Posterior vena cava (tissue), 2 donors: Measurements from ENCODE around the gene CARD11. TPM values are rescaled to one million over a fixed set of nuclear protein-coding genes. Genes with fewer than 3 reads are reported as not detected.
A peak's percentile ranks its signal among the peaks of the same experiment; 100 is the strongest.

Experiments used
- DNase-seq: peaks from one replicate; pipeline ENCODE4 v3.0.0-alpha.2; 2020; ENCODE audit warnings: low spot score
- intact Hi-C, 2 donors: fragments of 100-400 bp; cut with DNase I; formaldehyde crosslinking; loops; one replicate each; pipeline versions ENCODE4 v1.14.1 to v1.14.2; 2022 to 2023
- total RNA-seq, 2 donors: library from RNA; stranded (reverse); fragmentation: NEBNext Ultra II Directional; extraction: Animal tissue kit (Norgen Biotek cat#: 25700); gene quantifications; one replicate each; pipeline ENCODE4 v1.2.1, GENCODE V29; 2021
- donor health status: DM: yes; HTN: yes; CAD: no.
- donor health status: DM: yes; HTN: yes; CAD: no.

Gene CARD11
- total RNA-seq, 2 donors from 2014 or later, result 0.86 to 1.9 TPM

DNA sequence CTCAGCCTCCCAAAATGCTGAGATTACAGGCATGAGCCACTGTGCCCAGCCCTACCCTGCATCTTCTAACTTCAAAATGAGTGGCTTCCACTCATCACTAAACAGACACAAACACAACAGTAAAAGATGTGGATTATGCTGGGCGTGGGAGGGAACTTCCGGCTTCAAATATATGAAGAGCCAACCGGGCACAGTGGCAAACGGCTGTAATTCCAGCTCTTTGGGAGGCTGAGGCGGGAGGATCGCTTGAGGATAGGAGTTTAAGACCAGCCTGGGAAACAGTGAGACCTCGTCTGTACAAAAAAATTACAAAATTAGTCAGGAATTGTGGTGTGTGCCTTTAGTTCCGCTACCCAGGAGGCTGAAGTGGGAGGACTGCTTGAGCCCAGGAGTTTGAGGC lies 107.4 kb downstream of the CARD11 start:
- intact Hi-C loops, result no loop called here
- DNase-seq, result peak; percentile 44

DNA sequence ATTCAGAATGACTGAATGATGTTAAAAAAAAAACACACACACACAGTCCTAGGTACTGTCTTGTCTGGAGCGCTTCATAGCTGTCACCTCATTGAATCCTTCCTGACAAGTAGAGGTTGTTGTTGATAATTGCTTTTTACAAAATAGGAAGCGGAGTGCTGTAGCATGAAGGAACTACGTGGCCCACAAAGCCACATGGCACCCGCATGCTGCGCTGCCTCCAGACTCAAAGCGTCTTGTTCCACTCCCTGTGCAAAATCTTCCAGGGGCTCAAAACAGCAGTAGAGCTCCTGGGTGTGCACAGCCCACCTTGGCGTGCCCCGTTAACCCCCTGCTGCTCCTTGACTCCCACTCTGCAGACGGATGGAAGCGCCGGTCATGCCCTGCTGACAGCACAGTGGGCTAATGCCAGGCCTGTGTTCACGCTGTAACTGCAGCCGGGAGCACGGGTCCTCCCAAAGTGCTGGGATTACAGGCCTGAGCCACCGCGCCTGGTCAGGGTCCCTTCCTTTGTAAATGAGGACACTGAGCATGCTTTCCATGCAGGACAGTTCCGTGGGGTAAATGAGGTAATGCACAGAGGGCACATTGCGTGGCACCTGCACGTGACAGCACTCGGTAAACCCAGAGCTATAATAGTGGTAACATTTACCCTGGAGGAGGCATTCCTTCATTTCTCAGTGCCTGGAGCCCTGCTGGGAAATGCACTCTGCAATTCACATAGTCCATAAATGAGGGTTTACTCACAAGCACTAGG lies 108.5 kb downstream of the CARD11 start:
- peak; percentile 29 for DNase-seq

DNA sequence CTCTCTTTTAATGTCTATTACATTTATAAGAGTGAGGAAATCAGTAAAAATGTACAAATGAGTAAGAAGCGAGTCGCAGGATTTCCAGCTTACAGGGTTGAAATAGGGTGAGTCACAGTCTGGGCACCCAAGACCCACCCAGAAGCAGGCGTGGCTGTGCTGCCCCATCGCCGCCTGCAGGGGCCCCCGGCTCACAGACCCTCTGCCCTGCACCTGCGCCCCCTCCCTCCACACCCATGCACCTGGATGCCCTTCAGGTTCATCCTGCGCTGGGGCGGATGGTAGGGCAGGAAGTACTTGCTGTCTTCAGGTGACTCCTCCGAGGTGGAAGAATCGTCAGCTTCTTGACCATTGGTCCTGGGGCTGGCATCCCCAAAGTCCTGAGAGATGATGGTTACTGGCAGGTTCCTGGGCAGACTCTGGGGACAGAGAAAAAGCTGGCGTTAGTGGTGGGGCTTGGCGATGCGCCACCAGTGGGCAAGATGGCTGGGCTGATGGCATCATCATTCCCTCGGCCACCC lies 109.4 kb downstream of the CARD11 start:
- peak; percentile 73 for DNase-seq

More for the DNA sequence above, 108.5 kb downstream of the CARD11 start:
- intact Hi-C loops, result no loop called here

DNA sequence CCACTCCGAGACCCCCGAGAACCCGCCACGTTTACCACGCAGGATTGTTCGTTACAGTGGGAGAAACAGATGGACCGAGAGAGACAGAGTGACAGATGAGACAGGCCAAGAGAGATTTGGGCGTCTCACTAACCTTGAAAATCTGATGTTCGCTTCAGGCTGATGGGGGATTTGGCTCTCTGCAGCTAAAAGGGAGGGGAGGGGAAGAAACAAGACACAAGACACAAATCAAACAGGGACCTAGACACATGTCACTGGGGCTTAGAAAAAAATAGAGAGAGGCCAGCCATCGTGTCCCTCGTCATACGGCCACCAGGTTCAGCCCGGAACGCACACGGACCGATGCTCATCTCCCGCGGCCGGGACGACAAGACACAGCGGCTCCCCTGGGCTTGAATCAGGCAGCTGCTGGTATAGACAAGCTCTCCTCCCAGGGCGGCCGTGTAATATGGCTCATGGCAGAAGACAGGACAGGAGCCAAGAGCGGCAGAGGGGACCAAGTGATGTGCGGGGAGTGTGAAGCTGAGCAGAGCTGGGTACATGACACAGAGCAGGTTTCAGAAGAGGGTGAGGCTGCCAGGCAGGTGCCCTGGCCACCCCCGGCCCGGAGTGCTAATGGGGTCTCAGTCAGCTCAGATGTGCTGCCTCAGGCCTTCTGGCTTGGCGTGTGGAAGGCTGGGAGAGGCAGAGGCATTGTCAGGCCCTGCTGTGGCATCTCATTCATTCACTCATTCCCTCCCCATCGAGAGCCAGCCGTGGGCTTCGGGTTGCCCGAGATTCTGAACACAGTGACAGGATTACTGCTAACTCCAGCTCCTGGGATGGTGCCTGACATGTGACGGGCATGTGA lies 111.0 kb downstream of the CARD11 start:
- intact Hi-C loops, result no loop called here
- peak; percentile 73 for DNase-seq

More for the DNA sequence above, 109.4 kb downstream of the CARD11 start:
- intact Hi-C loops, result no loop called here

DNA sequence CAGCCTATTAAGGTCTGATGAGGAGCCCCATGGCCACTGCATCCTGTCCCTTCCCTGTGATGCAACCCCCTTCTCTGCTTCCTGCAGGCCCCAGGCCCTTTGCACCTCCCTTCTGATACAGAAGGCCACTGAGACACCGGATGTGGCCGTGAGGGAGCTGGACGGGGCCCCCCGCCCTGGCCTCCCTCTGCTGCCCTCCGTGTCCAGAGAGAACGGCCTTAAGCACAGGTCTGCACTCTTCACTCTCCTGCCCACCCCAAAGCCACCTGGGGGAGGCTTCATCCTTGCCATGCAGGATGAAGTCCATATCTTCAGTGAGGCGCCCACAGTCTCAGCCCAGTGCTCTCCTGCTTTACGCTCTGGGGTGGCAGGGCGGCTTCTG lies 112.6 kb downstream of the CARD11 start:
- intact Hi-C loops, result no loop called here
- DNase-seq, result peak; percentile 71

DNA sequence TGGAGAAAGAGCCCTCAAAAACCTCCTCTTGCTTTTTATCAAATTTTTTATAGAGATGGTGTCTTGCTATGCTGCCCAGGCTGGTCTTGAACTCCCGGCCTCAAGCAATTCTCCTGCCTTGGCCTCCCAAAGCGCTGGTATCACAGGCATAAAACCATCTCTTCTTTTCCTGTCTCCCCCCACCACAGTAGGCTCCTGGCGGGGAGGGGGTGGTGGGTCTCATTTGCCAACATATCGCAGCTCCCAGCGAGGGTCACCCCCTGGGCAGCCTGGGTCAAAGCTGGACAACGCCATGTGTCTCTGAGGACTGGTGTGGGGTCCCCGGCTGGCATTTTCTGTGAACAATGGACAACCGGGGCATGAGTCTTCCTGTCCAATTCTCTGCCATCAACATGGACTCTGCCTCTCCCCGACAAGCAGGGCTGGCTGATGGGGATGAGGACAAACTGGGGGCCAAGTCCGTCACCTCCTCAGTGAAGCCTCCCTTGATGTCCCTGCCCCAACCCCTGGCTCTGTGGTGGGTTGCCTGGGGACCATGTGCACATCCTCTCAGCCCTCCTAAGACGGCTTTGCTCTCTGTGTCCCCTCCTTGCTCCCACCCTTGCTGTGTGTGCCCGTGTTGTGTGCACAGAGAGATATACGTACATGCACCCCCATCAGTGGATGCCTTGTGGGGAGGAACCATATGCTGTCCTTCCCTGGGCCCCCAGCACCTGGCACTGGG lies 113.2 kb downstream of the CARD11 start:
- peak; percentile 49 for DNase-seq
- intact Hi-C loops, result no loop called here

DNA sequence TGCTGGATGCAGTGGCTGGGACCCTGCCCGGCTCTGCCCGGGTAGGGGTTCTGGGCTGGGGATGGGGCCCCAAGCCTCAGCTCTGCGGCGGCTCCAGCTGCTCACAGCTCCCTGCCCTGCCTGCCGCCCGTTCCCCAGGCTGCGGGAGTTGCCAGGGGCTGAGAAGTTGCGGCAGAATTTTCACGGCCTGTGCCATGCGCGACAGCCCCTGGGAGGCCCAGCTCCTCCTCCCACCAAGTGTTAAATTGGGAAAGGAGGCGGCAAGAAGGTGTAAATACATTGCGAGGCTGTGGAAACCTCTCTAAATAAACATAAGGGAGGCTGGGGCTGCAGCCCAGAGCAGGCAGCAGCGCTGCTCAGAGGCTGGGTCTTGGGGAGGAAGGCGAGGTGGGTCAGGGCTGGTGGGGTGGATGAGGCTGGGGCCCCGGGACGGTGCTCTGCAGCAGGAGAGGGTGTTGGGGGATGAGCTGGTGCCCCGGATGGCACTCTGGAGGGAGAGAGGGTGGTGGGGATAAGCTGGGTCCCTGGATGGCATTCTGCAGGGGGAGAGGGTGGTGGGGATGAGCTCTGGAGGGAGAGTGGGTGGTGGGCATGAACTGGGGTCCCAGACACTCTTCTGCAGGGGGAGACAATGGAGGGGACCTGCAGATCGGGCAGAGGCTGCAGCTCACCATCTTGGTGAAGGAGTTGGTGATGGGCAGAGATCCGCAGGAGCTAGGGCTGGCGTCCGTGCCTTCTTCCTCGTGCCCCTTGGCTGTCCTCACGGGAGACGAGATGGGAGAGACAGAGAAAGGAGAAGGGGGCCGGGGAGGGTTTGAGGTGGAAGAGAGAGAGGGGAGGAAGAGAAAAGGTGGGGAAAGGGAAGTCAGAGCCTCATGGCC lies 114.1 kb downstream of the CARD11 start:
- peak; percentile 68 for DNase-seq
- intact Hi-C loops, result no loop called here

DNA sequence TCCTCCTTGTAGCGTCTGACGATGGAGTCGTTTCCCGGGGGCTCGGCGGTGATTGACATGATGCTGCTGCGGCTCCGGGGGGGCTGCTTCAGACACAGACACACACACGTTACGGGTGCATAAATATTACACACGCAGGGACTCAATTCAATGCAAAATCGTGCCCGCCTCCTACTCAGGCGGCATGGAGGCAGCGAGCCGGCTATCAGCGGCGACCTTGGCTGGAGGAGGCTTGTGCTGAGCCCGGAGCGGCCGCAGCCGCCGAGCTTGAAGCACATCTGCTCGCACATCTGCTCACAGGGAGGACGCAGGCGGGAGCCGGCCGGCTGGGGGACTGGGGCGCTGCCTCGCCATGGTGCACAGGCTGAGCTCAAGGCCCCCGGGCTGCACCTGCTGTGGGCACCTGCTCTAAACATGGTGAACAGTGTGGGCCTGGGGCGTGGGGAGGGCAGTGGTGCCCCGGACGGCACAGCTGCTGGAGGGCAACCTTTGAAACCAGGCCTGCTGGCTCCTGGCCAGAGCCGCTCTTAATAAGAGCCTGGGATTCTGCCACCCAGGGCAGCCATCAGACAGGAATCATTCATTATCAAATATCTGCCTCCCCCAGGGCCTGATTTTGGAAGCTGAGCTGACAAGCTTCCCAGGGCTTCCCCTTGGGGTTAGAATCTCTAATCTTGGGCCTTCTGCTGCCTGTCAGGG lies 114.9 kb downstream of the CARD11 start:
- DNase-seq, result peak; percentile 75
- intact Hi-C loops, result no loop called here

DNA sequence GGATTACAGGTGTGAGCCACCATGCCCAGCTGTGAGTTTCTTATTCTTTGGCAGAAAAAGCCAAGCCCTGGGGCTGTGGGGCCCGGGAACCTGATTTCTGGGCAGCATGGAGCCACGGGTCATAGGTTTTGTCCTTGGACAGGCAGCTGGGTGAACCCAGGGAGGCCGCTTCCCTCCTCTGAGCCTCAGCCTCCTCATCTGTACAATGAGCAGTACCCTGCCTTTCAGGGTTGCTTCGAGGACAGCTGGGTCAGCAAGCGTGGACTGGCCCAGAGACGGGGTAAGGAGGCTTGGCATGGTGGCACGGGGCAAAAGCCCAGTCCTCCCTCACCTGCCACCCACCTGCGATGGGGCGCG lies 115.4 kb downstream of the CARD11 start:
- no peak for DNase-seq
- intact Hi-C loops, result no loop called here

DNA sequence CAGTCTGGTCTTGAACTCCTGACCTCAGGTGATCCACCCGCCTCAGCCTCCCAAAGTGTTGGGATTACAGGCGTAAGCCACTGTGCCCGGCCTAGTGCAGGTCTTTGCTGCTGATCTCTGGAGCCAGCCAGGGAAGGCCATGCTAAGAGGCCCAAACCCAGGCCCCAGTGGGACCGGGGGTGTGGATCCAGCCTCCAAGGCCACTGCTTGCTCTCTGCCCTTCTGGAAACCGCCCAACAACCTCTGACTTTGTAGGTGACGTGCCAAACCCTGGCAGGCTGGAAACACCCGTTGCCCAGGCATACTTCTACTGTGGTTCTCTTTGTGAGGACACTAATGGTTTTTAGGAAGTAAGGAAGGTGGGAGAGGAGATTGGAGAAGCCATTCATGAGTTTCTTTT lies 116.1 kb downstream of the CARD11 start:
- intact Hi-C loops, result no loop called here
- peak; percentile 66 for DNase-seq

DNA sequence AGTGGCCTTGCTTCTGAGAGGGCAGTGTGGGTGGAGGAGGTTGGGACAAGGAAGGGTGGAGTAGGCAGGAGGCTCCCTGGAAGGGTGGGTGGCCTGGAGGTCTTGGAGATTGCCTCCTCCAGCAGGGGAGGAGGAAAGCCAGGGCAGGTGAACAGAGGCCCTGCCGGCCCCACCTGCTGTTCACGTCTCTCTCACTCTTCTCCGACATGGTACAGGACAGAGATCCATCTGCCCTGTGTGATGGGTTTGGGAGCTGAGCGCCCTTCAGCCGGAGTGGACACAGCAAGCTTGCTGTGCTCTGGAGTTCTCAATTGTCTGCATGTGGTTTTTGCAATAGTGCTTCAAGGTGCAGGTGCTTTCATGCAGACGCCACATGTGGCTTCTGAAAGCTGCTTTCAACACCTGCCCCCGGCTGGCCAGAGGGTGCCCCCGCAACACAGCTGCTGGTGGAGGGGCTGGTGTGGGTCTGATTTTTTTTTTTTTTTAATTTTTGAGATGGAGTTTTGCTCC lies 116.7 kb downstream of the CARD11 start:
- intact Hi-C loops, result no loop called here
- DNase-seq, result peak; percentile 63

DNA sequence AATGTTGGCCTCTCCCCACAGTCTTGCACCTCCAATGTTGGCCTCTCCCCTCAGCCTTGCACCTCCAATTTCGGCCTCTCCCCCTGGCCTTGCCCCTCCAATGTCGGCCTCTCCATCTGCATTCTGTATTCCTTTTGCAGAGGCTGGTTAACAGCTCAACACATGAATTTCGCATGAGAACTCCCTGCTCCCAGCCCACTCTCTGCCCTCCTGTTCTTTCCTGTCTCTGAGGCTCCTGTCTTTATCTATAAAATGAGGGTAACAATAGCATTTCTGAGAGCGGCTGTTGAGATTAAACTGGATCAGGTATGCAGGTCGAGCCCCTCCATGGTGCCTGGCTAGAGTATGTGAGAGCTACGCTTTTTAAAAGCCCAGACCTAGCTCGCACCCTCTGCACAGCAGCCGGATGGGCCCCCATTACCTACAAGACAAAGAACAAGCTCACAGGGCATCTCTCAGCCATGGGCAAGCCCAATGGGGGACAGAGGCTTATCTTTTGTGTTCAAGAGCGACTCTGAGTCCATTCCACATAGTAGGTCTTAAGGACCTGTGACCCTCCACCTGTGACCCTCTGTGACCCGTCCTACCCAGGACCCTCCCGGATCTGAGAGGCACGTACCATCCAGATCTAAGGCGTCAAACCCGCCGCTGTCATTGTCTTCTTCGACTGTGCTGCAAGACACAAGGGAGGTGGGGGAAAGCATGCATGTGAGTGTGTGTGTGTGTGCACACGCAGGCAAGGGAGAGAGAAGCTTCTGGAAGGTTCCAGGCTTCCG lies 117.4 kb downstream of the CARD11 start:
- peak; percentile 28 for DNase-seq
- intact Hi-C loops, result no loop called here

DNA sequence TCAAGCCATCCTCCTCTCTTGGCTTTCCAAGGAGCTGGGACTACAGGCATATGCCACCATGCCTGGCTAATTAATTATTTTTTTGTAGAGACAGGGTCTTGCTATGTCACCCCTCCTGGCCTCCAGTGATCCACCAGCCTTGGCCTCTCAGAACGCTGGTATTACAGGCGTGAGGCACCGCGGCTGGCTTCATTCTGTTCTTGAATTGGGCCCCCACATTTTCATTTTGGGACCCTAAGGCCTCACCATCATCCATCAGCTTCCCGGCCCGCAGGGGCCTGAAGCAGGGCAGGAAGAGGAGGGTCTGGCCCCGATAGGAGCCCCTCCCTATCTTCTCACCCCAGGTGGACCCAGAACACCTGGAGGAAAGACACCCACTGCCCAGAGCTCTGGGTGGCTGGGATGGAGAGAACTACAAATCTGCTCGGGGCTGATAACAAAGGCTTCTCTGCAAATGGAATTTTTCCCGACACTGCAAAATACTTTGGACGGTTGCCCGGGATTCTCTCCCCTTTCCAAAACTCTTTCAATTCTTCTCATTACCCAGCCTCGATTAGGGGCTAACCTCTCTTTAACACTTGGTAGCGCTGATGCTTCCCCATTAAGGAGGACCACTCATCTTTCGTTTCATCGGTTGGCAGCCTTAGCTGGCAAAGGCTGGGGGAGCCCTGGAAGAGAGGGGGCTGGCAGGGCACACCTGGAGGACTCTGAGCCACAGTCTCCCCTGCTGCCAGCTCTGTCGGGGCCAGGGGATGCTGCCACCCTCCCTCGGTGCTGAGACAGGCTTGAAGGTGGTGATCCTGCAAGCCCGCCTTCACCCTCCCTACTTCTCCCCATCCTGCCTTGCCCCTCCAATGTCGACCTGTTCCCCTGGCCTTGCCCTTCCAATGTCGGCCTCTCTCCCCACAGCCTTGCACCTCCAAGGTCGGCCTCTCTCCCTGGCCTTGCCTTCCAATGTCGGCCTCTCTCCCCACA lies 118.5 kb downstream of the CARD11 start:
- intact Hi-C loops, result no loop called here
- DNase-seq, result peak; percentile 76

DNA sequence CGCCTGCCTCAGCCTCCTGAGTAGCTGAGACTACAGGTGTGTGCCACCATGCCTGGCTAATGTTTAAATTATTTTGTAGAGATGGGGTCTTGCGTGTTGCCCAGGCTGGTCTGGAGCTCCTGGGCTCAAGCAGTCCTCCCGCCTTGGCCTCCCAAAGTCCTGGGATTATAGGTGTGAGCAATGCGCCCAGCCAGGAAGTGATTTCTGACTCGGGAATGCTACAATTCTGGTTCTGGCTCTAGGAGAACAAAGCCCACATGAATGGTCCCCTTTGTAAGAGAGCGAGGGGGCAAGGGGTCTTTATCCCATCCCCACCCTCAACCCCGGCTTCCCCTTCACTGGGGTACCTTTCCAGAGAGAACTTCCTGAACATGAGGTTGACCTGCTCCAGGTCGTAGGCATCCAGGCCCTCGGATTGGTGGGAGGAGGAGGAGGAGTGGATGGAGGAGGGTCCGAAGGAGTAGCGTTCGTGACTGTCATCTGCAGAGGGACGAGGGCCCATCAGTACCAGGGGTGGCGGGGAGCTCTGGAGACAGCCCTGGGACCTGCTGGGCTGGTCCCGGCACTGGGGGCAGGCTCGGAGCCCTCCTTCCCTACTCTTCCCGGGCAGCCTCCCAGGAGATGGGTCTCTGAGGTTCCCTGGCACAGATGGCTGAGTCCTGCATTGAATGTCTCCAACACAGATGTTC lies 119.6 kb downstream of the CARD11 start:
- peak; percentile 68 for DNase-seq
- intact Hi-C loops, result no loop called here

DNA sequence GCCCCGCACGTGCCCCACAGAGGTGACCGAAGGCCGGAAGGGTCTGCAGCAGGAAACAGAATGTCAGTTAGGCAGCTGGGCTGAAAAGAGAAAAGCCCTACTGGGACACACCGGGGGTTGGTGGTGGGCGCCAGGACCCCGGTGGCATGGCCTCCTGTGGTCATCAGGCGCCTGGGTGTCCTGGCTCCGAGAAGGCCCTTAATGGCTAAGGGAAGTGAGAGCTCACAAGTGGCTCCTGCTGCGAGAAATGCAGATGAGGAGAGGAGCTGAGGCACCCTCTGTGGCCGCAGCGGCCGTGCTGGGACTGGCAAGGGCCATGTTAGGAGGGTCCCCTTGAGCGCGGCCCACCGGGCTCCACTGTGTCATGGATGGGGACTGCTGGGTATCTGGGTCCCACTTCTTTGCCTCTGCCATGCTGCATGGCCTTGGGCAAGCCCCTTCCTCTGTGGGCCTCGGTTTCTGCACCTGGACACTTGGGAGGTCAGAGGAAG lies 120.3 kb downstream of the CARD11 start:
- DNase-seq, result peak; percentile 73
- intact Hi-C loops, result no loop called here
